Subcutaneous abdominal adipose tissue (tissue), 5 donors: ENCODE measurements around the gene GREB1.

Experiments
- H3K27ac ChIP-seq: one replicate; pipeline ENCODE4 v1.7.0; 2013; ENCODE audit warnings: low read depth, mild to moderate bottlenecking, inconsistent platforms, low read length, moderate library complexity
- H3K27me3 ChIP-seq, 5 donors: one replicate each; pipeline ENCODE4 v1.7.0; 2013; ENCODE audit warnings: low read length in 5 of 5, inconsistent platforms in 1 of 5; ENCODE audit not compliant: control insufficient read depth in 5 of 5, insufficient read depth in 4 of 5
- H3K36me3 ChIP-seq, 5 donors: one replicate each; pipeline ENCODE4 v1.7.0; 2013; ENCODE audit warnings: low read length in 5 of 5; ENCODE audit not compliant: control insufficient read depth in 5 of 5, insufficient read depth in 5 of 5
- H3K4me1 ChIP-seq, 5 donors: one replicate each; pipeline ENCODE4 v1.7.0; 2013; ENCODE audit warnings: low read length in 5 of 5, mild to moderate bottlenecking in 3 of 5, moderate library complexity in 1 of 5; ENCODE audit not compliant: control insufficient read depth in 5 of 5, insufficient read depth in 5 of 5
- H3K4me3 ChIP-seq, 5 donors: one replicate each; pipeline ENCODE4 v1.7.0; 2013; ENCODE audit warnings: low read length in 5 of 5, low read depth in 1 of 5
- H3K9ac ChIP-seq, 5 donors: one replicate each; pipeline ENCODE4 v1.7.0; 2013; ENCODE audit warnings: low read length in 5 of 5, mild to moderate bottlenecking in 4 of 5, moderate library complexity in 3 of 5
- H3K9me3 ChIP-seq, 5 donors: one replicate each; pipeline ENCODE4 v1.7.0; 2013; ENCODE audit warnings: low read length in 5 of 5; ENCODE audit not compliant: control insufficient read depth in 5 of 5
- donor health status: healthy.
- donor health status: healthy.
- donor health status: healthy.
- donor health status: healthy.
- donor health status: healthy.

The GREB1 gene

GRCh38 chr2:11616851-11617415 is 83.1 kb downstream of the GREB1 start:
- no peak overlapping the region for H3K27ac ChIP-seq
- peaks cover 0 to 5% (median 0%) of the 10 kb centered on the region in 5 donors for H3K4me1 ChIP-seq
- no peak overlapping the region for H3K9ac ChIP-seq
- H3K27me3 ChIP-seq, result no peaks in the 10 kb centered on the region
- no peak overlapping the region for H3K4me3 ChIP-seq
- no peaks in the 10 kb centered on the region for H3K9me3 ChIP-seq
- peaks cover 0 to 5% (median 0%) of the 10 kb centered on the region in 5 donors for H3K36me3 ChIP-seq

- Histone ChIP-seq H3K27me3 (no peaks in the 10 kb centered on the region), H3K36me3 (peaks cover 0 to 5% (median 0%) of the 10 kb centered on the region in 5 donors), H3K27ac (no peak overlapping the region), H3K4me1 (no peaks in the 10 kb centered on the region), H3K9me3 (no peaks in the 10 kb centered on the region), H3K9ac (no peak overlapping the region), H3K4me3 (no peak overlapping the region)
These were observed 83.7 kb downstream of the GREB1 start for GRCh38 chr2:11617527-11617926.

GRCh38 chr2:11617984-11618707 is 84.3 kb downstream of the GREB1 start:
- Histone ChIP-seq H3K4me3 (no peak overlapping the region), H3K9ac (no peak overlapping the region), H3K36me3 (peaks cover 0 to 5% (median 0%) of the 10 kb centered on the region in 5 donors), H3K4me1 (no peaks in the 10 kb centered on the region), H3K27ac (no peak overlapping the region), H3K9me3 (no peaks in the 10 kb centered on the region), H3K27me3 (no peaks in the 10 kb centered on the region)

GRCh38 chr2:11618708-11619062 is 84.8 kb downstream of the GREB1 start:
- no peaks in the 10 kb centered on the region for H3K9me3 ChIP-seq
- no peak overlapping the region for H3K4me3 ChIP-seq
- peaks cover 0 to 5% (median 0%) of the 10 kb centered on the region in 5 donors for H3K36me3 ChIP-seq
- no peaks in the 10 kb centered on the region for H3K4me1 ChIP-seq
- H3K27ac ChIP-seq, result no peak overlapping the region
- no peak overlapping the region for H3K9ac ChIP-seq
- no peaks in the 10 kb centered on the region for H3K27me3 ChIP-seq

- peaks cover 0 to 1% (median 0%) of the 10 kb centered on the region in 5 donors for H3K36me3 ChIP-seq
- H3K27ac ChIP-seq, result no peak overlapping the region
- peaks cover 0 to under 1% (median 0%) of the 10 kb centered on the region in 5 donors for H3K9me3 ChIP-seq
- H3K27me3 ChIP-seq, result no peaks in the 10 kb centered on the region
- H3K9ac ChIP-seq, result no peak overlapping the region
- no peak overlapping the region for H3K4me3 ChIP-seq
- no peaks in the 10 kb centered on the region for H3K4me1 ChIP-seq
These were observed 87.6 kb downstream of the GREB1 start for GRCh38 chr2:11621410-11621809.

GRCh38 chr2:11622611-11623010 is 88.8 kb downstream of the GREB1 start:
- H3K4me3 ChIP-seq, result no peak overlapping the region
- H3K9me3 ChIP-seq, result peaks cover 0 to 10% (median 8%) of the 10 kb centered on the region in 5 donors
- H3K27ac ChIP-seq, result no peak overlapping the region
- no peak overlapping the region for H3K9ac ChIP-seq
- H3K36me3 ChIP-seq, result peaks cover 0 to 8% (median 0%) of the 10 kb centered on the region in 5 donors
- no peaks in the 10 kb centered on the region for H3K27me3 ChIP-seq
- H3K4me1 ChIP-seq, result no peaks in the 10 kb centered on the region

GRCh38 chr2:11624893-11625292 is 91.0 kb downstream of the GREB1 start:
- peaks cover 0 to 4% (median 0%) of the 10 kb centered on the region in 5 donors for H3K27me3 ChIP-seq

GRCh38 chr2:11625671-11626070 is 91.8 kb downstream of the GREB1 start:
- Histone ChIP-seq H3K36me3 (peaks cover 0 to 8% (median 0%) of the 10 kb centered on the region in 5 donors), H3K27me3 (peaks cover 0 to 4% (median 0%) of the 10 kb centered on the region in 5 donors)

More at GRCh38 chr2:11624893-11625292, 91.0 kb downstream of the GREB1 start:
- H3K9me3 ChIP-seq, result peaks cover 0 to 10% (median 8%) of the 10 kb centered on the region in 5 donors
- peaks cover 0 to 8% (median 0%) of the 10 kb centered on the region in 5 donors for H3K36me3 ChIP-seq
- H3K9ac ChIP-seq, result no peak overlapping the region
- H3K4me1 ChIP-seq, result no peaks in the 10 kb centered on the region
- H3K4me3 ChIP-seq, result no peak overlapping the region
- H3K27ac ChIP-seq, result no peak overlapping the region

GRCh38 chr2:11628675-11629074 is 94.8 kb downstream of the GREB1 start:
- H3K9ac ChIP-seq, result no peak overlapping the region
- H3K4me1 ChIP-seq, result no peaks in the 10 kb centered on the region
- peaks cover 0 to 4% (median 0%) of the 10 kb centered on the region in 5 donors for H3K27me3 ChIP-seq
- H3K36me3 ChIP-seq, result peaks cover 0 to 8% (median 0%) of the 10 kb centered on the region in 5 donors
- H3K9me3 ChIP-seq, result peaks cover 0 to 10% (median 8%) of the 10 kb centered on the region in 5 donors
- H3K4me3 ChIP-seq, result no peak overlapping the region
- H3K27ac ChIP-seq, result no peak overlapping the region

More at GRCh38 chr2:11625671-11626070, 91.8 kb downstream of the GREB1 start:
- Histone ChIP-seq H3K9ac (no peak overlapping the region), H3K9me3 (peaks cover 0 to 10% (median 8%) of the 10 kb centered on the region in 5 donors), H3K4me3 (no peak overlapping the region), H3K4me1 (no peaks in the 10 kb centered on the region), H3K27ac (no peak overlapping the region)

GRCh38 chr2:11629215-11629614 is 95.4 kb downstream of the GREB1 start:
- Histone ChIP-seq H3K27ac (no peak overlapping the region), H3K27me3 (peaks cover 0 to 4% (median 0%) of the 10 kb centered on the region in 5 donors), H3K9me3 (peaks cover 0 to 10% (median 8%) of the 10 kb centered on the region in 5 donors), H3K36me3 (peaks cover 0 to 8% (median 0%) of the 10 kb centered on the region in 5 donors), H3K9ac (no peak overlapping the region), H3K4me1 (no peaks in the 10 kb centered on the region), H3K4me3 (no peak overlapping the region)
